Prostate gland (tissue), 2 donors: ENCODE results near the gene JARID2. TPM values are rescaled to one million over a fixed set of nuclear protein-coding genes. Genes with fewer than 3 reads are reported as not detected.

Source experiments
- DNase-seq: peaks from one replicate; pipeline ENCODE4 v3.0.0-alpha.2; 2019; ENCODE audit warnings: low spot score
- H3K27ac ChIP-seq, 2 donors: fragments of 200-600 bp; sonication (generic); 2 replicates each; pipeline ENCODE4 v1.5.1; 2017 to 2019
- H3K27me3 ChIP-seq: fragments of 200-600 bp; sonication (generic); replicated peaks from 2 replicates; pipeline ENCODE4 v1.5.1; 2019; ENCODE audit not compliant: insufficient read depth
- H3K36me3 ChIP-seq, 2 donors: fragments of 200-600 bp; sonication (generic); 1 replicate in 1 of 2; 2 replicates in 1 of 2; pipeline versions ENCODE4 v1.5.1 to v1.8.1; 2017 to 2019
- H3K4me1 ChIP-seq: fragments of 200-600 bp; sonication (generic); replicated peaks from 2 replicates; pipeline ENCODE4 v1.5.1; 2019
- H3K4me3 ChIP-seq, 2 donors: fragments of 200-600 bp; sonication (generic); 2 replicates each; pipeline ENCODE4 v1.5.1; 2017 to 2019
- H3K9me3 ChIP-seq: fragments of 200-600 bp; sonication (generic); 2 replicates; pipeline ENCODE4 v1.5.1; 2017
- CTCF ChIP-seq, 4 experiments: fragments of 200-600 bp in 2 of 4; fragments of 450-650 bp in 2 of 4; sonication (generic) in 2 of 4; IDR thresholded peaks; 1 replicate in 3 of 4; 2 replicates in 1 of 4; pipeline ENCODE4 v1.5.1; 2016 to 2019; ENCODE audit warnings: antibody characterized with exemption in 4 of 4, mild to moderate bottlenecking in 2 of 4, moderate library complexity in 2 of 4
- POLR2A ChIP-seq: fragments of 450-650 bp; IDR thresholded peaks from one replicate; pipeline ENCODE4 v1.6.1; 2016; ENCODE audit warnings: antibody characterized with exemption, mild to moderate bottlenecking
- POLR2AphosphoS5 ChIP-seq: sonication (generic); formaldehyde crosslinking; IDR thresholded peaks from one replicate; pipeline ENCODE4 v1.6.1; 2017; ENCODE audit warnings: antibody characterized with exemption
- WGBS: methylation state at CpG from one replicate; pipeline ENCODE4 v1.1.5; 2018; 5-methylcytosine and 5-hydroxymethylcytosine counted together
- intact Hi-C: fragments of 100-400 bp; cut with DNase I; formaldehyde crosslinking; loops from one replicate; pipeline ENCODE4 v1.14.2; 2022
- total RNA-seq, 2 donors: library from RNA; depleted of rRNA; stranded (reverse); fragments of >200 nt; gene quantifications; one replicate each; pipeline ENCODE4 v1.1.0, GENCODE V29; 2016

The JARID2 gene
- total RNA-seq, 2 donors from 2014 or later = 7.7 to 35.4 TPM

GRCh38 chr6:15213838-15214400, 31.9 kb upstream of the JARID2 start:
- DNase-seq = no peak
- TF ChIP-seq POLR2AphosphoS5 (no peak), POLR2A (no peak), CTCF (IDR thresholded peaks at IDR 0.05) (no peak)
- Histone ChIP-seq H3K4me3 (no peak overlapping the region), H3K36me3 (no peaks in the 10 kb centered on the region), H3K27me3 (no peaks in the 10 kb centered on the region), H3K9me3 (no peaks in the 10 kb centered on the region), H3K4me1 (no peaks in the 10 kb centered on the region), H3K27ac (no peak overlapping the region)
- intact Hi-C loops = no loop called here
- 65% methylated on average over 7 of the region's 7 CpGs for WGBS

DNA sequence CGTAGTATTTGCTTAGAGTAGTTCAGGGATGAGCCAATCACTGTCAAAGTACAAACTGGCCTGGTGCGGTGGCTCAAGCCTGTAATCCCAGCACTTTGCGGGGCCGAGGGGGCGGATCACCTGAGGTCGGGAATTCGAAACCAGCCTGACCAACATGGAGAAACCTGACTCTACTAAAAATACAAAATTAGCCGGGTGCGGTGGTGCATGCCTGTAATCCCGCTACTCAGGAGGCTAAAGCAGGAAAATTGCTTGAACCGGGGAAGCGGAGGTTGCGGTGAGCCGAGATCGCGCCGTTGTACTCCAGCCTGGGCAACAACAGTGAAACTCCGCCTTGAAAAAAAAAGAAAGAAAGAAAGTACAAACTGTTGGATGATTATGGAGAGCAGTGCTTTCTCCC, 27.5 kb upstream of the JARID2 start:
- WGBS = 96% methylated on average over 18 of the region's 18 CpGs
- intact Hi-C loops = no loop called here
- no peak overlapping the region for H3K27ac ChIP-seq
- no peaks in the 10 kb centered on the region for H3K36me3 ChIP-seq
- no peak overlapping the region for H3K4me3 ChIP-seq
- DNase-seq = no peak
- TF ChIP-seq POLR2A (no peak), CTCF (IDR thresholded peaks at IDR 0.05) (no peak), POLR2AphosphoS5 (no peak)
- no peaks in the 10 kb centered on the region for H3K9me3 ChIP-seq
- H3K27me3 ChIP-seq = no peaks in the 10 kb centered on the region
- peaks cover 3% of the 10 kb centered on the region for H3K4me1 ChIP-seq

DNA sequence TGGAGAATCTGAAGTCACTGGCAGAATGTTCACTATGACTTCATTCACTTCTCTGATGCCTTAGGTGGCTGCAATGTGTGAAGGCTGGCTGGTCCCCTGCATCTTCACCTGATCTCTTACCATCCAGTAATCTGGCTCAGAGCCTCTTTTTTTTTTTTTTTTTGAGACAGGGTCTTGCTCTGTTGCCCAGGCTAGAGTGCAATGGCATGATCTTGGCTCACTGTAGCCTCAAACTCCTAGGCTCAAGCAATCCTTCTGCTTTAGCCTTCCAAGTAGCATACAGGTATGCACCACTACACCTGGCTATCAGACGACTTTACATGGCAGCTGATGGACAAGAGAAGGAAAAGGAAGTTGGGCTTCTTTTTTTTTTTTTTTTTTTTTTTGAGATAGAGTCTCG, 25.8 kb upstream of the JARID2 start:
- TF ChIP-seq POLR2AphosphoS5 = no peak
- no peak for TF ChIP-seq POLR2A
- no peak for TF ChIP-seq CTCF (IDR thresholded peaks at IDR 0.05)
- Histone ChIP-seq H3K36me3 (no peaks in the 10 kb centered on the region), H3K27ac (no peak overlapping the region), H3K9me3 (no peaks in the 10 kb centered on the region), H3K4me3 (no peak overlapping the region), H3K4me1 (peaks cover 3% of the 10 kb centered on the region), H3K27me3 (no peaks in the 10 kb centered on the region)
- 86% methylated on average over 2 of the region's 2 CpGs for WGBS
- intact Hi-C loops = no loop called here
- no peak for DNase-seq

- Histone ChIP-seq H3K27ac (no peak overlapping the region), H3K36me3 (no peaks in the 10 kb centered on the region), H3K27me3 (no peaks in the 10 kb centered on the region), H3K4me3 (no peak overlapping the region), H3K9me3 (no peaks in the 10 kb centered on the region), H3K4me1 (no peaks in the 10 kb centered on the region)
- TF ChIP-seq CTCF (IDR thresholded peaks at IDR 0.05) (no peak), POLR2AphosphoS5 (no peak), POLR2A (no peak)
- DNase-seq = no peak
- WGBS = 97% methylated on average over 7 of the region's 7 CpGs
- intact Hi-C loops = no loop called here
Measured at GRCh38 chr6:15227827-15228318, 18.0 kb upstream of the JARID2 start.

- intact Hi-C loops = no loop called here
- Histone ChIP-seq H3K27ac (no peak overlapping the region), H3K4me3 (no peak overlapping the region), H3K27me3 (no peaks in the 10 kb centered on the region), H3K4me1 (no peaks in the 10 kb centered on the region), H3K36me3 (no peaks in the 10 kb centered on the region), H3K9me3 (no peaks in the 10 kb centered on the region)
- no peak for TF ChIP-seq POLR2A
- no peak for TF ChIP-seq CTCF (IDR thresholded peaks at IDR 0.05)
- no peak for TF ChIP-seq POLR2AphosphoS5
- 87% methylated on average over 3 of the region's 3 CpGs for WGBS
- DNase-seq = no peak
Measured at GRCh38 chr6:15230827-15231226, 15.0 kb upstream of the JARID2 start.
